Measurements from ENCODE around the gene CASKIN1.

Gene CASKIN1

DNA sequence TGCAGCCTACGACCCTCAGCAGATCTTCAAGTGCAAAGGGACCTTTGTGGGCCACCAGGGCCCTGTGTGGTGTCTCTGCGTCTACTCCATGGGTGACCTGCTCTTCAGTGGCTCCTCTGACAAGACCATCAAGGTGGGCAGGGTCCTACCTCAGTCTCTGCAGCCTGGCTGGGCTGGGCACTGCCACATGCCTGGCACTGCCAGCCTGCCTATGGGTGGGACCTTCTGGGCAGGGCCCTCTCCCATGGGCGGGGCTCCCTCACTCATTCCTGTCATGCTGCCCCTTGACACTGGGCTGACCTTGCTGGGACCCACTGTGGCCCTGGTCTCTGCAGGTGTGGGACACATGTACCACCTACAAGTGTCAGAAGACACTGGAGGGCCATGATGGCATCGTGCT lies 22.5 kb downstream of the CASKIN1 start:
- DNase-seq, result no peak

DNA sequence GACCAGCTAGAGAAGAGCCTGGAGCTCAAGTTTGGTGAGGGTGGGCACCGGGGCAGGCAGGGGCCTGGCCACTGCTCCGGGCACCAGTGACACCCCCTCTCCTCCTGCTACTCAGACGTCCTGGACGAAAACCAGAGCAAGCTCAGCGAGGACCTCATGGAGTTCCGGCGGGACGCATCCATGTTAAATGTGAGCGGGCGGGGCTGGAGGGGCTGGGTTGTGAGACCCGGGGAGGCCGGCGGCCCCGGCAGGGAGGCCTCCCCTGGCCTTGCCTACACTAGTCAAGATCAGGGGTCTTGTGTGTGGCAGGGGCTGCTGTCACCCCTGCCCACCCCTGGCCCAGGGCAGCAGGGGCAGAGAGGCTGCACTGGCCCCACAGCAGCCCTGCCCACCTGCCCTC lies 23.0 kb downstream of the CASKIN1 start:
- no peak for DNase-seq

DNA sequence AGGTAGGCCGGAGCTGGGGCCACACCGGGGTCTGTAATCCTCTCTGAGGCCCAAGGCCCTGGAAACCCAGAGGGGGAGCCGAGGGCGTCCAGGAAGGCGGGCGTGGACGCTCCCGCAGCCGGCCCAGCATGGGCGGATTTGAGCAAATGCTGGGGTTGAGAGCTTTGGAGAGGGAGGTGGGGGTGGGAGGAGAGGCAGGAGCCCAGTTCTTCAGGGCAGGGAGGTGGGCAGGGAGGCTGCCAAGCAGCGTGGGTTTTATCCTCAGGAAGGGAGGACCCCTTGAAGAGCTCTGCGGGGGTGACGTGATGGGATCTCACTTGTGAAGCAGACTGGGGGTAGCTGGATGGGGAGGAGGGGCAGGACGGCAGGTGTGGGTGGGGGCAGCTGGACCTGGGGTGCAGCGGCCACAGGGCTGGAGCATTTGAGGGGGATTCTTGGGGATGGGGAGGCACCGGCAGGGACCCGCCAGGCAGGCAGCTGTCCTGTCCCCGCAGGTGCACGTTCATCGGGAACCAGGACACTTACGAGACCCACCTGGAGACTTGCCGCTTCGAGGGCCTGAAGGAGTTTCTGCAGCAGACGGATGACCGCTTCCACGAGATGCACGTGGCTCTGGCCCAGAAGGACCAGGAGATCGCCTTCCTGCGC lies 23.6 kb downstream of the CASKIN1 start:
- no peak for DNase-seq

DNA sequence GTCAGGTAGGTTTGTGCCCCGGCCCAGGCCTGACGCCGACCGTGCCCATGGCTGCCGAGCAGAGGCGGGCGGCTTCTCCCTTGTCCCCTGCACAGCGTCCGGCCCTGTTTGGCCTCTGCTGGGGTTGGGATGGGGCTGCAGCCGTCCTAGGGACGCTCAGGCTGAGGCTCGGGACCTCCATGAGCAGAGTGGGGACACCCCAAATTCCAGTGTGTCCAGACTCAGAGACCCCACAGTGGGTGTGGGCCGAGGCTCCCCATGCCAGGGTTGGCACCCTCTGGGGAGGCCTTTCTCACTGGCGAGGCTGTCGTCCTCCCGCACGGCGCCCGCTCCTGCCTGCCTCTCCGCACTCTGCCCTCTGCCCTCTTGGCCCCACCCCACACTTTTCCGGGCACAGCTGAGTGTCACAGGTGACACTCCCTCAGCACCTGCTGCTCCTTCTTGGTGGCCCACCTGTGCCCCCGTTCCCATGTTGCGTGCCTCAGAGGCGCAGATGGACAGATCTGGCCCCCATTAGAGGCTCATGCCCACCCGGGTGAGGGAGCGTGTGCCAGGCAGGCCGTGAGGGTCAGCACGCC lies 24.7 kb downstream of the CASKIN1 start:
- no peak for DNase-seq

DNA sequence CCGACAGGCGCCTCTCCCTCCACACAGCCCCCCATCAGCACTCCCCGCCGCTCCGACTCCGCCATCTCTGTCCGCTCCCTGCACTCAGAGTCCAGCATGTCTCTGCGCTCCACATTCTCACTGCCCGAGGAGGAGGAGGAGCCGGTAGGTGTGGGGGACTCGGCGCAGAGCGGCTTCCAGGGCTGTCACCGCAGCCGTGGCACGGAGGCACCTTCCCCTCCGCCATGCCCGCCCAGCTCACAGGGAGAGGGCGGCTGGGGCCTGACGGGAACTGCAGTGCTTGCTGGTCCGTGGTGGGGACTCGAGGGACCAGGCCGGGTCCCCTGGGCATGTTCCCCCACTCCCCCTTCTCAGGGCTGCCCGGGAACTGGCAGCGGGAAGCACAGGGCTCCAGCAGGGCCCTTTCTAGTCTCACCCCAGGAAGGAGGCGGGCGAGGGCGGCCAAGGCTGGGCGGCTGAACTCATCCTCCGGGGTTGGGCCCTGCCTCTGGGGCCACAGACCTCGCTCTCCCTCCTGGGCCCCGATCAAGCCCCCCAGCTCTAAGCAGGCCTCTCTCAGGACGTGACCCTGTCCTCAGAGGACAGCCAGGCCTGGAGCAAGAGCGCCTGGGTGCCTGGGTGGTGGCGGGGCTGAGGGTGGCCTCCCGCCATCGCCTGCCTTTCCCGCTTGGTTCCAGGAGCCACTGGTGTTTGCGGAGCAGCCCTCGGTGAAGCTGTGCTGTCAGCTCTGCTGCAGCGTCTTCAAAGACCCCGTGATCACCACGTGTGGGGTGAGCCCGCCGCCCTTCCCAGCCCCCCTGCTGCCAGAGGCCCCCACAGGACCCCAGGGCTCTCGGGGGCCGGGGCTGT lies 25.6 kb downstream of the CASKIN1 start:
- DNase-seq, result no peak

DNA sequence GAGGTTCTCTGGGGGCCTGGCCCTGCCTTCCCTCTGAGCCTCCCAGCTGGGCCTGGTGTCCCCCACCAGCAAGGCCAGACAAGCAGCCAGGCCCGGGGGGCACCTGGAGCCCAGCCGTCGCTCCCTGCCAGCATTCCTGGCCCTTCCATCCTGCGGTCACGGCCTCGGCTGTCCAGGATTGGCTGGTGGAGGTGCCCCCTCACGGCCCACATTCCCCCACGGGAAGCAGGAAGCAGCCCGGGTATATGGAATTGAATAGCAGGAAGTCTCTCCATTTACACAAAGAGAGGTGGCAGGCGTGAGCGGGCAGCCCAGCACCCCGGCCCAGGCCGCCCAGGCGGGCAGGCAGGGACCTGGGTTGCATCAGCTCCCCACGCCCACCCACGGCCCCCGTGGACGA lies 26.3 kb downstream of the CASKIN1 start:
- DNase-seq, result no peak

DNA sequence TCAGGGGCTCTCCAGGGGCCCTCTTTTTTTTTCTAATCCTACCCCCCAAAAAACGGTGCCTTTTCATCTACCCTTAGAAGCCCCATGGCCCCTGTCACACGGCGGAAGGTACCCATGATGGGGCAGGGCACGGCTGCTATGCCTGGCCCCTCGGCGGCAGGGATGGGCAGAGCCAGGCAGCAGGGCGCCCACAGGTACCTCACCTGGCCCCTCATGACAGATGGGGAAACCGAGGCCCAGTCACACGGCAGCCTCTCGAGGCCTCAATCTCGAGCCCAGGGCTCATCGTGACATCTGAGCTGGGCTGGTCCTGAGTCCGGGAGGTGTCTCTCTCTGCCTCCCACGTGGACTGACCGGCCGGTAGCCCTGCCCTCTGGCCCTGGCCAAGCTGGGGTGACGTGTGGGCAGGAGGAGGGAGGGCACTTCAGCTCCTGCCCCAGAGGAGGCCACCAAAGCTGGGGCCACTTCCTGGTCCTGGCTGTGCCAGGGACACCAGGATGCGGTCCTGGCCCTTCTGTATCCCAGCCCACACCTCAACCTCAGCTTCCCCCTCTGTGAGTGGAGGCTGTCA lies 29.3 kb downstream of the CASKIN1 start:
- no peak for DNase-seq

DNA sequence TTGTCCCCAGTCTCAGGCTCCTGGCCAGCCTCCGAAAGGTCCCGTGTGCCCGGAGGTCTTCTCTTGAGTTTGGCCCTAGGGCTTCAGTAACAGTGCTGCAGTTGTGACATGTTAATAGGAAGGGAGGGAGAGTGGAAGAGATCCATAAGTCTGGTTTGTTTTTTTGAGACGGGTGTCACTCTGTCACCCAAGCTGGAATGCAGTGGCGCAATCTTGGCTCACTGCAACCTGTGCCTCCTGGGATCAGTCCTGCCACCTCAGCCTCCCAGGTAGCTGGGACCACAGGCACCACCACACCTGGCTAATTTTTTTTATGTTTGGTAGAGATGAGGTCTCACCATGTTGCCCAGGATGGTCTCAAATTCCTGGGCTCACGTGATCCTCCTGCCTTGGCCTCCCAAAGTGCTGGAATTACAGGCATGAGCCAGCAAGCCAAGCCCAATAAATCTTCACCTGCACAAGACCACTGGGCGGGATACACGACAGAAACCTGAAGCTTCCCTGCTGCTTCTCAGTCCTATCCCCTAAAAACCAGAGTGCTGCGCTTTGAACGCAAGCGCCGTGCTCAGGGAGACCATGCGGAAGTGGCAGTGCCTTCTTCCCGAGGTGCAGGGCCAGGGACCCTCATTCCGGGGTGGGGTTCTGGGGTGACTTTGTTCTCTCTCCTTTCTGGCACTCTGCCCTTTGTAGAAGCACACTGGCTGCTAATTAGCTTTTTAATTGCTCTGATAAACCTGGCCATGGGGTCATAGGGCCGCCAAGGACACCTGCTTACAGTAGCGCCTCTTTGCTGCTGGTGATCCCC lies 29.9 kb downstream of the CASKIN1 start:
- no peak for DNase-seq

DNA sequence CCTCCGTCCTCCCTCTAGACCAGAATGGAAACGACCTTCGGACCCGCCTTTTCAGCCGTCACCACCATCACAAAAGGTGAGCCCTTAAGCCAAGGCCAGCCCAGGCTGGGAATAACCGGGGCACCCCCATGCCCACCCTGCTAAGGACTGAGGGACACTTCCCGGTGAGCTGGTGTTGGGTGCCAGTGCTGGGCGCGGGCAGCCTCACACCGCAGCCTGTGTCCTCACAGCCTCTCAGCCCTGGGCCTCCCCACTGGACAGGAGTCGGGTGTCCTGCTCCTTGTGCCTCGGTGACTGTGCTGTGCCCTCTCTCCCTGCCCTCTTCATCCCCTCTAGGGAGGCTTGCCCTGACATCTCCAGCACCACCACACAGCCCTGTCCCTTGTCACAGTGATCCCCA lies 30.5 kb downstream of the CASKIN1 start:
- DNase-seq, result no peak

DNA sequence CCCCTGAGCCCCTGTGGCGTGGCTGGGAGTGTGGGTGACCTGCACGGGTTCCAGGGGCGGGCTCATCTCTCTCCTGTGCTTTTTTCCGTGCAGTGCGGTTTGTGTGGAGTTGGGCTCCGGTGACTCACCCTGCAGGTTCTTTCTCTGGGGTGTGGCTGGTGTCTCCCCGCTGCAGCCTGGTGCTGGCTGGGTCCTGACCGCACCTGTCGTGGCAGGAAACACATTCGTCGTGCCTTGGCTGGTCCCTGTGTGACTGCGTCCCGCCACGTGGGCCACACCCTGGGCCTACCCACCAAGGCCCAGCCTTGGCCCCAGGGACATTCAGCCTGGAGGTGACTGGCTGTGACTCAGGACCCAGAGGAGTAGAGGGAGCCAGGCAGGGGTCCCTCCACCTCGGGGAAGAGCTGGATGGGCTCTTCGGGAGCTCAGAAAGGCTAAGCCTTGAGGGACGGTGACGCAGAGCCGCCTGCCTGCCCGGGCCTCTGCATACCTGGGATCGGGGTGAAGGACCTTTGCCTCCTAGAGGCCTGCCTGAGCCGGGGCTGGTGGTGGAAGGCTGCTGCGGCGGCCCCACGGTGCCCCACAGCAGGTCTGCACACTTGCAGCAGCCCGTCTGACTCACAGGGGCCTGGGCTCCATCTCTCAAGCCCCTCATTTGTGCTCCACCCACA lies 33.1 kb downstream of the CASKIN1 start:
- no peak for DNase-seq

DNA sequence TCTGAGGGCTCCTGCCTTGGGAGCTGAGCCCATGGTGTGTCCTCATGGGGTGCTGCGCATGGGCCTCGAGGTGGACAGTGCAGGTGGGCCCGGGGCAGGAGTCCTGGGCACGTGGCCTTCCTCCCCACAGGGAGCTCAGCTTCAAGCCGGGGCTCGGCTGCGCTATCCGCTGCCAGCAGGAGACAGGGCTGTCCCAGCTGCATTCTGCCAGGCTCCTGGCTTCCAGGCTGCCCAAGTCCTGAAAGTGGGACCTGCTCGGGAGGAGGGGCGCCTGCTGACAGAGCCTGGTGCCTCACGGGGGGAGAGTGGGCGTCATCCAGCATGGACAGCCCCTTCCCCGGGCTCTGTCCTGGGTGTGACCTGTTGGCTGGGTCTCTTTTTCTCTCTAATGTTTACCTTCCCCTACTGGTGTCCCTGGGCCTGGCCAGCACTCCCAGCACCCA lies 33.7 kb downstream of the CASKIN1 start:
- DNase-seq, result no peak

DNA sequence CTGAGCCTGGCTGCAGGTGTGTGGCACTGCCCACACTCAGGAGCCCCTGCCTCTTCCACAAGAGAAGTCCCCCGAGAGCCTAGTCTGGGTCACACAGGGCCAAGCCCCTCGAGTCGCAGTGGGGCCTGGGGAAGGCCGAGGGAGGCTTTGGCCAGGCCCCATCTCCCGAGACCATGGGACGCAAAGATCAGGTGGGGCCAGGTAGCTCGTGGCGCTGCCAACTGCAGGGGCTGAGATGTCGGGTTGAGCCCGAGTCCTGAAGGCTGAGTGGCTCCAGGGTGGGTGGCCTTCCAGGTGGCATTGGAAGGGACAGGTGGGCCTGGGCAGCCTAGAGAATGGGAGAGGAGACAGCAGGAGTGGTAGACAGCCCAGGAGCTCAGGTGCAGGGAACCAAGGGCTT lies 34.5 kb downstream of the CASKIN1 start:
- DNase-seq, result no peak

DNA sequence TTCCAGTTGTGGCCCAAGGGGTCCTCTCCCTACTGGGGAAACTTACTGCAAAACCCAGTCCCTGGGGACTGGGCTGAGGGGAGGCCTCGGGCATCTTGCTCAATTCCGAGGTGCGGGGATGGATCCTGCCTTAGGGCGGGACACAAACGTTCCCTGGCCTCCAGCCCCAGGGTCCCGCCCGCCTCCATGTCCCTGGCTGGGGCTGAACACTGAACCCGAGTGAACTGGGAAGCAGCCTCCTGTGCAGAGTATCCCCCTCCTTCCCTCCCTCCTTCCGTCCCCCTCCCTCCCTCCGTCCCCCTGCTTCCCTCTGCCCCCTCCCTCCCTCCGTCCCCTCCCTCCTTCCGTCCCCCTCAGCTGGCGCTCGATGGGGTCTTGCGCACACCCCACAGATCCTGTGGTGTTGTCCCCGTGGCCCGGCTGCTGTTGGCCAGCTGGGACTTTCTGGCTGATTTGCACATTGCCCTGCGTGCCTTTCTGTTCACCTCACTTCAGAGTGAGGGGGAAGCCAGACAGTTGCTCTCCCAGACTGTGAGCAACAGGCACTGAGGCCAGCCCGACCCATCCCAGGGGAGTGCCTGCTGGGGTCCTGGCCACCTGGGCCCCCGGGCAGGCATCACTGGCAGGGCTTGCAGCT lies 35.4 kb downstream of the CASKIN1 start:
- peak; percentile 68 for DNase-seq

DNA sequence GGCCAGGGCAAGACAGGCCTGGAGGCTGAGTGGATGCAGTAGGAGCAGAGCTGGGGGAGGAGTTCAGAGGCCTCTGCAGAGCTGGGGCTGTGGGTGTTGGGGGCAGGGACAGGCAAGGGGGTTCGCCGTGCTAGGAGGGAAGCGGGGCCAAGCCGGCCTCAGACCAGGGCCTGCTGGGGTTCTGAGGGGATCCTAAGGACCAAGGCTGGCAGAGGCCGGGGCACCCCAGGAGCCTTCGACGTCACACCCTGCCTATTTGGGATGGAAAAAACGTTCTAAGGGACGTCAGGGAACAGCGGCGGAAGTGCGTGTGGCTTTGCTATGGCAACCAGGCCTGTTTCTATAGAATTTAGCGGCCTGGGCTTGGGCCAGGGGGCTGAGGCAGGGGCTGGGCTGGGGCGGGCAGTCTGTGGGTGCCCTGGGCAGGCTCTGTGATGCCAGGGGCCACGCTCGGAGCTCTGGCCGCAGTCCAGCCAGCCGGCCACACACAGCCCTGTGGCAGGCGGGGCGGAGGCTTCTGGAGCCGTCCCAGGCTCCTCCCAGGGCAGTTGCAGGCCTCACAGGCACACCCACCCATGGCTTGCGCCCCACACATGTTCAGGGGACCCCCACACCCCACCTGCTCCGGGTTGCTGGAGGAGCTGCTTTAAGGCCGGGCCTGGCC lies 37.1 kb downstream of the CASKIN1 start:
- peak; percentile 35 for DNase-seq

DNA sequence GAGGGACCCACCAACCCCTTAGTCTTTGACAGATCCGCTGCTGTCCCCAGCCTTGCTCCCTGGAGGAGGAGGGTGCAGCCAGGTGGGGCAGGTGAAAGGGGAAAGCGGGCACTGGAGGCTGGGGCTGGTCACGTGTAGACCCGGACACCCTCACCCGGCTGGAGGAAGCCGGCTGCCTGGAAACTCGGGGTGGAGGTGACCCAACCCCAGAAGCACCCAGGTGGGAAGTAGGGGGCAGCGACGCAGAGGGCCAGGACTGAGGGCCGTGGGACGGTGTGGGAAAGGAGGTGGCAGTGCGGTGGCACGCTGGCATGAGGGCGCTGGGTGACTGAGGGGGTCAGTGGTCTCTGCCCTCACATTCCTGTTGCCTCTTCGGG lies 38.2 kb downstream of the CASKIN1 start:
- DNase-seq, result no peak

DNA sequence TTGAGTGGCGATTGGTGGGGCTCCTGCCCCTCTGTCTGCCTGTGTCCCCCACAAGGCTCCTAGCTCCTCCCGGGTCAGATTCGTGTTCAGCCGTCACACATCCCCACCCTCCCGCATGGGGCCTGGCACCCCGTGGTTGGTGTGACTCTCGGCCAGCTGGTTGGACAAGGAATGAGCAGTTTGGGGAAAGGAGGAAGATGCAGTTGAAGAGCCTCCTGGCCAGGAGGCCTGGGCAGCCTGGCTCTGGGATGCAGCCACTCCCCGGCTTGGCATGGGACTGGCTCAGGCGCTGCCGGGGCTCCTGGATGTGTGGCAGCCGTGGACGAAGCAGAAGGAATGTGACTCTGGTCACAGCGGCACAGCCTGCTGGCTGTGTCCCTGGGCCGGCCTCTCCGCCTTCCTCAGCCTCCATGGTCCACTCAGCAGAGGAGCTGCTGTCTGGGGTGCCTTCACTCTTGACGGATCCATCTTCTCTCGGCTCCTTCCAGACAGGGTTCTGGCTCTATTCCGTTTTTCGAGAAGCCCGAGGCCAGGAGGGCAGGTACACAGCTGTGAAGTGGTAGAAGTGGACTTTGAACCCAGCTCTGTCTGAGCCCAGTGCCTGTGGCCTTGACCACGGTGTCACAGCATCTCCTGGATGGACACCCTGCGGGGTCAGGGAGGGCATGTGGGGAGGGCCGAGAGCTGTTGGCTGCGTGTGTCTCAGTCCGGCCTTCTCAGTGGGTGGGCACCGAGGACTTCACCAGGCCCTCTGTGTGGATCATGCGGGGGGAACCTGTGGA lies 38.7 kb downstream of the CASKIN1 start:
- DNase-seq, result no peak

DNA sequence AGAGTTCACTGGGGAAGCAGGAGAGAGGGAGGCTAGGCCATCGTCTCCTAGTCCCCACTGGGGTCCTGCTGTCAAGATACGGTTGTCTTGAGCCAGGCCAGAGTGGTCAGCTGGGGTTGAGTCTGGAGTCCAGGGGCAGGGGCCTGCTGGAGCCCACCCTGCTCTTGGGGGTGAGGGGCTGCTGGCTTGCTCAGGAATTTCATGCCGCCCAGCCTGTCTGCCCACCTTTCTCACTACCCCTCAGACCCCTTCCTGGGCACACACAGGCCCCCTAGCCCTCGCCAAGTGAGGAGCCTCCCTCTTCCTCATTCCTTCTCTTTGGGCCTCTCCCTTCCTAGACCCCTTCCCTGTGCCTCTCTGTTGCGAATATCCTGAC lies 39.6 kb downstream of the CASKIN1 start:
- DNase-seq, result no peak

DNA sequence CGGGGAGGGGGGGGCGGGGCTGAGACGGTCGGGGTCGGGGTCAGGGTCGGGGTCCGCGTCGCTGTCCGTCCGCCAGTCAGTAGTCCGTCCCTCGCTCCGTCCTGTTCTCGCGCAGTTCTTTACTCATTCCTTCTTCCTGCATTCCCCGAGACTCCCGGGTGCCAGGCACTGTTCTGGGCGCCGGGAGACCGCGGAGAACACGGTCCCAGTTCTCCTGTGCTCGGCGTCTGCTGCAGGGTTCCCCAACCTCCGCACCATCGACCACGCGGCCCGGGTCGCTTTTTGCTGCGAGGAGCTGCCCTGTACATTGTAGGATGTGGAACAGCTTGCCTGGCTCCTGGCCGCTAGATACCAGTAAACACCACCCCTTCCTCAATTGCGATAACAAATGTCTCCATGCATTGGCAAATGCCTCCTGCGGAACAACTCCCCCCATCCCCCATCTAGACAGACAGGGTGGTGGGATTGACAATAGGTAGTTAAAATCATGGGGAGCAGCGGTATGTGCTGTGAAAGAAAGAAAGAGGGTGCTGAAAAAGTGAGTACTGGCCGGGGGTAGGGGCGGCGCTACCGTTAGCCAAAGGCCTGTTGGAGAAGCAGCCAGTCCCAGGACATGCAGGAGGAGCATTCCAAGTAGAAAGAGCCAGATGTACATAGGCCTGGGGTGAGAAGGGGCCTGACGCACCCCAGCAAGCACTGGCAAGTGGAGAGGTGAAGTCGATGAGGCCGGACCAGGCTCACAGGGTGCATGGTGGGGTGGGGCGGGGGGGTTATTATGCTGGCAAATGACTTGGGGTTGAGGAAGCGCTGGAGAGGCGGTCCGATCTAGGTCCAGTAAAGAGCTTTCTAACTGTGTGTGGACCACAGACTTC lies 40.2 kb downstream of the CASKIN1 start:
- peak; percentile 54 for DNase-seq
